BE2C (cell line): Measurements from ENCODE around the gene PRCD.

ENCODE experiments used
- DNase-seq: peaks from one replicate; pipeline ENCODE4 v3.0.0-alpha.2; 2020
- H3K27me3 ChIP-seq: fragments of 250-450 bp; sonication (Bioruptor Pico); 2 replicates; pipeline ENCODE4 v1.5.1; 2020; ENCODE audit warnings: mild to moderate bottlenecking
- H3K36me3 ChIP-seq: fragments of 250-450 bp; sonication (Bioruptor Pico); 2 replicates; pipeline ENCODE4 v1.5.1; 2020; ENCODE audit warnings: mild to moderate bottlenecking
- H3K4me1 ChIP-seq: fragments of 250-450 bp; sonication (Bioruptor Pico); 2 replicates; pipeline ENCODE4 v1.5.1; 2020
- H3K4me3 ChIP-seq: 2 replicates; pipeline ENCODE4 v1.5.1; 2011; ENCODE audit warnings: low read depth, low read length
- H3K9me3 ChIP-seq: fragments of 250-450 bp; sonication (Bioruptor Pico); 2 replicates; pipeline ENCODE4 v1.5.1; 2020
- TF ChIP-seq, protein P1 (sequence below): IDR thresholded peaks from 2 replicates; pipeline ENCODE4 v1.5.1; 2012; ENCODE audit warnings: mild to moderate bottlenecking, low read depth, low read length

PRCD gene

DNA sequence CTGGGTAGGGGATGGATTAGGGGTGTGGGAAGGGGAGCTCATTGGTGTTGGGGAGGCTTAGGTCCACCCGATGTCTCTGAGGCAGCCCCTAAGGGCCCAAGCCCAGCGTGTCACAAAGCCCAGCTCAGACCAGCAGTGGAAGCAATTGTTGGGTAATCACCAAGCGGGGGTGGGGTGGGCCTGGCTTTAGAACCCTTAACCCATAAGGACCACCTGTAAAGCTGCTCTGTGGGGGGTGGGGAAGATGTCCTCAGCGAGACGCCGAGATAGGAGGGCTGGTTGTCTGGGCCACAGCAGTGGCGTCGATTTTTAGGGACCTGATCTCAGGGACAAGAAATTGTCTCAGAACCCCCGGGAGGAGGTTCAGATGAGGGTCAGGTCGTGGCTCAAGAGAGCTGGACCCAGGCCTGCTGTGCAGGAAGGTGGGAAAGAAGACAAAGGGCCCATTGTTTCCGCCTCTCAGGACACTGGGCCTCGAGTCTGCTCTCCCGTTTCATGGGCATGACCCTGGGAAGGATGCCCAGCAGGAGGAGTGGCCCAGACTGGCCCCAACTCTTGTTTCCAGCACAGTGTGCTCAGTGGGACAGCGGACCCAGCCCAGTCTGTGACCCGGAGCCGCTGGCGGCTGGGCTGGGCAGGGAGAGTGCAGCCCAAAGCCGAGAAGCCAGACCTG is 29.9 kb downstream of the PRCD start:
- Histone ChIP-seq H3K4me1 (peaks cover 5% of the 10 kb centered on the region), H3K4me3 (no peak overlapping the region), H3K27me3 (0 out of 2 replicates have a peak, but pooled peaks cover 3% of the 10 kb centered on the region), H3K9me3 (no peaks in the 10 kb centered on the region), H3K36me3 (peaks cover 28% of the 10 kb centered on the region)
- TF ChIP-seq, protein P1, sequence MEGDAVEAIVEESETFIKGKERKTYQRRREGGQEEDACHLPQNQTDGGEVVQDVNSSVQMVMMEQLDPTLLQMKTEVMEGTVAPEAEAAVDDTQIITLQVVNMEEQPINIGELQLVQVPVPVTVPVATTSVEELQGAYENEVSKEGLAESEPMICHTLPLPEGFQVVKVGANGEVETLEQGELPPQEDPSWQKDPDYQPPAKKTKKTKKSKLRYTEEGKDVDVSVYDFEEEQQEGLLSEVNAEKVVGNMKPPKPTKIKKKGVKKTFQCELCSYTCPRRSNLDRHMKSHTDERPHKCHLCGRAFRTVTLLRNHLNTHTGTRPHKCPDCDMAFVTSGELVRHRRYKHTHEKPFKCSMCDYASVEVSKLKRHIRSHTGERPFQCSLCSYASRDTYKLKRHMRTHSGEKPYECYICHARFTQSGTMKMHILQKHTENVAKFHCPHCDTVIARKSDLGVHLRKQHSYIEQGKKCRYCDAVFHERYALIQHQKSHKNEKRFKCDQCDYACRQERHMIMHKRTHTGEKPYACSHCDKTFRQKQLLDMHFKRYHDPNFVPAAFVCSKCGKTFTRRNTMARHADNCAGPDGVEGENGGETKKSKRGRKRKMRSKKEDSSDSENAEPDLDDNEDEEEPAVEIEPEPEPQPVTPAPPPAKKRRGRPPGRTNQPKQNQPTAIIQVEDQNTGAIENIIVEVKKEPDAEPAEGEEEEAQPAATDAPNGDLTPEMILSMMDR, result no peak
- no peak for DNase-seq

DNA sequence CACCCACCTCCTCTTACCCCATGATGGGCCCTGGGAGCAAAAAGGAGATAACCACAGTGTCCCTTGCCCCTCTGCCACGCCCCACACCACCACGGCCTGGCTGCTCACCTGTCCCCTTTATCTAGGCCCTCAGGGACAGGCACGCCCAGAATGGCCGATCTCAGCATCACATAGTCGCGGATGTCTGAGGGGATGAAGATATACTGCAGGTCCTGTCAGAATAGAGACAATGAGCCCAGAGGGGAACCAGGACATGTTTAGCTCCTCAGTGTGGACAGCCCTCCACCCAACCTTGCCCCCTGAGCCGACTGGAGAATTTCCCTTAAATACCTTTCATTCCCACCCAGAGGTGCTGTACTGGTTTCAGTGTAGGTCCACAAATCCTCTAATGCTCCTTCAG is 30.6 kb downstream of the PRCD start:
- TF ChIP-seq, protein P1, result no peak
- DNase-seq, result no peak
- H3K36me3 ChIP-seq, result peaks cover 23% of the 10 kb centered on the region
- peaks cover 5% of the 10 kb centered on the region; the same call in 1 of the 2 replicates for H3K4me1 ChIP-seq
- no peak overlapping the region for H3K4me3 ChIP-seq
- no peaks in the 10 kb centered on the region for H3K9me3 ChIP-seq
- 0 out of 2 replicates have a peak, but pooled peaks cover 3% of the 10 kb centered on the region for H3K27me3 ChIP-seq

DNA sequence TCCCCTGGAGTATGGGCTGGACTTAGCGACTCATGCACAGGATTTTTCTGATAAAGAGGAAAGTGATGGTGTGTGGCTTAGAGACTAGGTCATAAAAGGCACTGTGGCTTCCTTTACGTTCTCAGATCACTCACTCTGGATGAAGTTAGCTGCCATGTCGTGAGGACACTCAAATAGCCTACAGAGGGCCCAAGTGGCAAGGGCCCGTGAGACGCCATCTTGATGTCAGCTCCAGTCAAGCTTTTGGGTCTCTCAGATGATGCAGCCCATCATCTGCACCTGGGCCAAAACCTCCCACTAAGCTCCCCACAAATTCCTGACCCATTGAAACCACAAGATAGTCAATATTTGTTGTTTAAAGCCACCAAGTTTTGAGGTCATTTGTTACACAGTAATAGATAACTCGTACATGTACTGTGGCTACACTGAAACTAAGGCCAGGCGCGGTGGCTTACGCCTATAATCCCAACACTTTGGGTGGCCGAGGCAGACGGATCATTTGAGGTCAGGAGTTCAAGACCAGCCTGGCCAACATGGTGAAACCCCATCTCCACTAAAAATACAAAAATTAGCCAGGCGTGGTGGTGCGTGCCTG is 31.1 kb downstream of the PRCD start:
- H3K4me1 ChIP-seq, result peaks cover 5% of the 10 kb centered on the region; the same call in 1 of the 2 replicates

DNA sequence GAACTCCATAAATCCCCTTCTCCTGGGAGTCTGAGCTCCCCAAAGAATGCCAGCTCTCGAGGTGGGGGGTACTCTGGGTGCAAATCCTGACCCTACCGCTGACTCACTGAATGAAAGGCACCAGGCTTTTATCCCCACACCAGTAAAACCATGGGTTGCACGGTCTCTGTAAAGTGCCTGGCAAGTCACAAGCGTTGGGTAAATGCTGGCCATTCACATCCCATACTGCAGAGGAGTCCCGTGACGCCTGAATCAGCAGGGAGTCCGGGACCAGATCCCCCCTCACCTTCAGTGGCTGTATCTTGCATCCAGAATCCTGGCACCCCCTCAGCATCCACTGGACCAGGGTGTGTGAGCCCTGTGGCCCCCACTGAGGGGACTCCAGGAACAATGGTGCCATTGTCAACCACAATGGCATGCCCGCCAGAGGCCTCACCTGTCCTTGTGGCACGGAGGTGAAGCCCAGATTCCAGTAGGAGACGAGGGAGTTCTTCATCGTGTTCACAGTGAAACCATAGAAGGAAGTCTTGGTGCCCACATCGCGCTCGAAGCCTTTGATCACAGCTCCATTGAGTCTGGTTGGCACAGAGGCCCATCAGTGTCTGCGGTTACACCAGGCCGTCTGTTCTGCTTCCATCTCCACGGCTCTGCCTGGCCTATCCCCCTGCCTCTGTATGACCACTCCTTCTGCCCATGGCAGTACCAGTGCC is 32.5 kb downstream of the PRCD start:
- TF ChIP-seq, protein P1, result no peak
- Histone ChIP-seq H3K4me1 (0 out of 2 replicates have a peak, but pooled peaks cover 4% of the 10 kb centered on the region), H3K4me3 (no peak overlapping the region), H3K27me3 (no peaks in the 10 kb centered on the region), H3K9me3 (no peaks in the 10 kb centered on the region), H3K36me3 (peaks cover 4% of the 10 kb centered on the region)
- DNase-seq, result no peak

More for the DNA sequence above, 31.1 kb downstream of the PRCD start:
- TF ChIP-seq, protein P1, result no peak
- no peak for DNase-seq
- 0 out of 2 replicates have a peak, but pooled peaks cover 3% of the 10 kb centered on the region for H3K27me3 ChIP-seq
- no peak overlapping the region for H3K4me3 ChIP-seq
- H3K36me3 ChIP-seq, result peaks cover 18% of the 10 kb centered on the region
- no peaks in the 10 kb centered on the region for H3K9me3 ChIP-seq

DNA sequence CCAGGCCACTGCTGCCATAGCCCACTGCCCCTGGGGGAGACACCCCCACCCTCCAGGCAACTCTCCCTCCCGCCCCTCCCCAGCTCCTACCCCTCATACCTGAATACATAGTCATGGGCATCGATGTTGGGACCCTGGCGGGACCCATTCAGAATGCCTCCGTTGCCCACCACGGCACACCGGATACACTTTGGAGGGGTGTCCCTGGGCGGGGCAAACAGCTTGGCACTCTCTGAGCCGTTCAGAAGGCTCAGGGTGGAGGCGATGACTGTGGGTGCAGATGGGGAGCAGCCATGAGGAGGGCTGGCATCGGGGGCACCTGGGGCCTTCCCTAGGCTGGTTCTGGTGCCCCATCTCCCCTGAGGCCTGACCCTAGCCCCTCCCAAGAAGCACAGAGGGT is 33.3 kb downstream of the PRCD start:
- H3K9me3 ChIP-seq, result no peaks in the 10 kb centered on the region
- TF ChIP-seq, protein P1, result no peak
- no peaks in the 10 kb centered on the region for H3K36me3 ChIP-seq
- no peaks in the 10 kb centered on the region for H3K4me1 ChIP-seq
- H3K4me3 ChIP-seq, result no peak overlapping the region
- DNase-seq, result no peak
- no peaks in the 10 kb centered on the region for H3K27me3 ChIP-seq
